IPS-NIHi11 (cell line): ENCODE measurements around the gene STK10.
A peak's percentile ranks its signal among the peaks of the same experiment; 100 is the strongest.

Experiments used
- DNase-seq: peaks from one replicate; pipeline ENCODE4 v3.0.0; 2012; ENCODE audit warnings: mixed read lengths, low spot score

STK10 gene

DNA sequence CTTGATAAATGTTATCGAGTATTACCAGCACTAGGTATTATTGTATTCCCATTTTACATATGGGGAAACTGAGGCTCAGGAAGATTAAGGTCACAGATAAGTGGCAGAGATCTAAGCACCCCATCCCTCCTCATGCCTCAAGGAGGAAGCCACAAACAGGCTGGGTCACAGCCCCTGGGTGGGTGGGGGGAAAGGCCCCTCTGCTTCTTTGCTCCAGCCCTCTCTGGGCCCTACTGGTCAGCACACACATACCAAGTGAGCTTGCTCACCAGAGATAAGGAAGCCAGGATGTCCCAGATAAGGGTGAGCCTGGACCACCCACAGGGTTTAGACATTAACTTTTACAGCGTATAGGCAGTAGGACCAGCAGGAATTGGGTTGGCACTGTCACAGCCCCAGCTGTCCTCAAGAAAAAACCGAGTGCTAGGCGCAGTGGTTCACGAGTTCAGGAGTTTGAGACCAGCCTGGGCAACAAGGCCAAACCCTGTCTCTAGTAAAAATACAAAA lies 45.3 kb downstream of the STK10 start:
- no peak for DNase-seq

DNA sequence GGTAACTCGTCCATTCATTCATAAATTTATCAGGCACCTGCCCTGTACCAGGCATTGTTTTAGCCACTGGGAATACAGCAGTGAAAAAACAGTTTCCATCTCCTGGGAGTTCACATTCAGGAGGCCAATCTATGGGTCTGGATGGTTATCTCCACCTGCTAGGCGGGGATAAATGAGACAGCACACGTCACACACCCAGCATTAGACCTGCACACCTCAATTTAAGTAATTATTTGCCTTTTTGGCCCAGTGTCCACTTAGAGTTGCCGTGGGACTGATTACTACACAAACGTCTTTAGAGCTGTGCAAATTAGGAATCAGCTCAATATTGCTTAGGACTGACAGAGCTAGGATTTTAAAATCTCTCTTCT lies 46.1 kb downstream of the STK10 start:
- DNase-seq, result no peak

DNA sequence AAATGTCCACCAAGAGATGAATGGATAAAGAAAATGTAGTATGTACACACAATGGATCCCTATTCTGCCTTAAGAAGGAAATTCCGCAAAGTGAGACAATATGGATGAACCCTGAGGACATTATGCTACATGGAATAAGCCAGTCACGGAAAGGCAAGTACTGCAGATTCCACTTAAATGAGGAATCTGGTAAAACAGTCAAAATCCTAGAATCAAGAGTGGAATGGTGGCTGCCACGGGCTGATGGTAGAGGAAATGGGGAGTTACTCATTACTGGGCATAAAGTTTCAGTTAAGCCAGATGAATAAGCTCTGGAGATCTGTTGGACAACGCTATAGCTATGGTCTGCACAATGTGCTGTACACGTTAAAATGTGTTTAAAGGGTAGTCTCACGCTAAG lies 47.2 kb downstream of the STK10 start:
- DNase-seq, result no peak

DNA sequence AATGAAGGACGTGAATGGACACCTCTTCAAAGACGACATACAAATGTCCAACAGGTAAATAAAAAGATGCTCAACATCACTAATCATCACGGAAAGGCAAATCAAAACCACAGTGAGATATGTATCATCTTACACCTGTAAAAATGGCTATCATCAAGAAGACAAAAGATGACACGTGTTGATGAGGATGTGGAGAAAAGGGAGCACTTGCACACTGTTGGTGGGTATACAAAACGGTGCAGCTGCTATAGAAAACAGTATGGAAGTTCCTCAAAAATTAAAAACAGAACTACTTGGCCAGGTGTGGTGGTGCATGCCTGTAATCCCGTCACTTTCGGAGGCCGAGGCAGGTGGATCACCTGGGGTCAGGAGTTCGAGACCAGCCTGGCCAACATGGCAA lies 47.9 kb downstream of the STK10 start:
- no peak for DNase-seq

GRCh38 chr5:172137046-172137445 lies 51.0 kb downstream of the STK10 start:
- DNase-seq, result no peak

- no peak for DNase-seq
Observed at GRCh38 chr5:172133359-172134029, 54.5 kb downstream of the STK10 start.

GRCh38 chr5:172131690-172132089 lies 56.3 kb downstream of the STK10 start:
- no peak for DNase-seq

DNA sequence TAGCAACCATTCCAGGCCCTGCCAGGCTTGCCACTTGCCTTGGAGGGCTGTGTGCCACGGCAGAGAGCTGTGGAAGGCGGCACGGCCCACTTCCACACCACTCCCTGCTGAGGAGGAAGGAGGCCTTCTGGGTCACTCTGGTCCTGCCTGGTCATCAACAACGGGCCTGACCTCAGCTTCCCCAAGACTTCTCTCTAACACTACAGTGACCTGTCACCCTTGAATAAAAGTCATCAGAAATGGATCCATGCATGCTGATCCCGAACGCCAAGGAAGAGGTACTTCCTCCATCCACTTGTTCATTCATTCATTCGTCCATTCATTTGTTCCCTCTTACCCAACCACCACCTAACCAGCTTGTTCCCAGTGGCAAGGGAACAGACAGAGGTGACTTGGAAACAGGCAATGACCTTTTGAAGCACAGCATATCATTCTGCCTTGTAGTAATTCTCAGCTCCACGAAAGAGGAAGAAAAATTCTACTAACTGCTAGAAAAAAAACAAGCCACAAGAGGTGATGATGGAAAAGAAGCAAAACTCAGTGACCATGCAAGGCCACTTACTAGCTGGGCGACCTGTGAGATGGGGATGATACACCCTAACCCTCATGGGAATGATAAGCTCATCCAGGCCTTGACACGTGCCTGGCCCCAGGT lies 58.6 kb downstream of the STK10 start:
- DNase-seq, result no peak

DNA sequence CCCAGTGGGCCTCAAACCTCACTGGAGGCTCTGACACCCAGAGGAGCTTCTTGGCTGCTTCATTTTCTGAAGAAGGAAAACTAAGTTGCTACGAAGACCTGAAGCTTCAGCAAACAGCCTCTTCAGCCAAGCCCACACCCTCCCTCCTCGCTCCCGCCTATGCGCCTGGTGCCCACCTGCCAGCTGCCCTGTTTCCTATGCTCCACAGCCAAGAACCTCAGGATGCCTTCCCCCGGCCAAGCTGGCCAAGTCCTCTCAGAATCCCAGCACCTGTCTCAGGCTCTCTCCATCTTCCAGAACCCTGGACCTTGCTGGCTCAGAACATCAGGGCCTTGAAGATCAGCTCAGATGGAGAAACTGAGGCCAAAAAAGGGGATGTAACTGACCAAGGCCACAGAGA lies 60.4 kb downstream of the STK10 start:
- no peak for DNase-seq

DNA sequence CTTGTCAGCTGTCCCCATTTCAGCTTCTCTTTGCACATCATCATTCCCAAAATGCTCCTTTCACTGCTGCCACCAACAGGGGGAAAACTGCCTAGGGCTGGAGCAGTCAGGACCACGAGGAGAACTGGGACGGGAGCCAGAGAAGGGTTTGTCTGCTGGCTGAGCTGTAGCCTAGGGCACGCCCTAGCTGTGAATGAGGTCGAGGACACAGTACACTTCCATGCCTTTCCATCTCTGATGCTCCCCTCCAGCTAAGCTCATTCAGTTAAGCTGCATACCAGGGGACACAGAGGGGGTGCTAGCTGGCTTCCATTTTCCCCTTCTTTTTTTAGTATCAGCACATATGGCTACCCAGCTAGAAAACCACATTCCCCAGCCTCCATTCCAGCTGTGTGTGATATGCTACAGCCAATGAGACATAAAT lies 64.7 kb downstream of the STK10 start:
- peak; percentile 61 for DNase-seq

GRCh38 chr5:172119921-172120688 lies 67.9 kb downstream of the STK10 start:
- no peak for DNase-seq

- no peak for DNase-seq
Observed at GRCh38 chr5:172118891-172119290, 69.1 kb downstream of the STK10 start.

- DNase-seq, result no peak
Observed at GRCh38 chr5:172117977-172118701, 69.9 kb downstream of the STK10 start.

- DNase-seq, result no peak
Observed at GRCh38 chr5:172115541-172115982, 72.5 kb downstream of the STK10 start.

GRCh38 chr5:172114875-172115422 lies 73.1 kb downstream of the STK10 start:
- no peak for DNase-seq

GRCh38 chr5:172113036-172113435 lies 75.0 kb downstream of the STK10 start:
- no peak for DNase-seq

GRCh38 chr5:172111852-172112225 lies 76.2 kb downstream of the STK10 start:
- DNase-seq, result no peak

DNA sequence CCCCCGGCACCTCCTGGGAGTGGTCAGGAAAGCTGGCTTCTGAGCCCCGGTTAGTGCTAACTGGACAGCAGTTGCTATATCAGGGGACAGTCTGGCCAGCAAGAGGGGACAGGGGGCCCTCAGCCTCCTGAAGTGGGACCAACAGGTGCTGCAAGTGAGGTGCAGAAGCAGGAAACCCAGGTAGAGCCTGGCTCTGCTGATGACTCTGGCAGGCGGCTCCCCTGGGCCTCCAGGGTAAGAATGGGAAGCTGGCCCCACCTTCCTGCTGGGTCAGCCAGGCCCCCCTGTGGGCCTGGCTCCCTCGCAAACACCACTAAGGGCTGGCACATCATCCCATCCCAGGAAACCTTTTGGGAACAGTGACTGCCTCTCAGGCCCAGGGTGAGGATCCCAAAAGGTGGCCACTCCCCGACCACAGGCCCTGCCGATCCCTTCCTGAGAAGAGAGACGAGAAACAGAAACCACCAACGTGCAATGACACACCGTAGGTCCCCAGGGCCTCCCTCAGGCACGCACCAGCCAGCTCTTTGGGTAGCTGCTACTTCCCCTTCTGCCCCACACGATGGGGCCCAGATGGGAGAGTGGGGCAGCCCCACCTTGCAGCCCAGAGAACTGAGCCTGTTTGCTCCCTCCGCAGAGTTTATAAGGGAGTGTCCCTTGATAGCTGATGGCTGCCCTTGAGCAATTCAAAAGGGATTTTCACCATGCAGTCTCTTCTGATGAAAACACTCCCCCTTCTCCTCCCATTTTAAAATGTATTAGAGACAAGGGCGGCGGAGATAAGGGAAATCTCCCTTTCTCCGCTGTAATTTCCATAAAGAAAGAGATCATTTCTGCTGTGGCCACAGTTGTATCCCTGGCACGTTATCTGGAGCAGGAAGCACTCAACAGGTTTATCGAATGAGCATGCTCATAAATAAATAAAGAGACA lies 76.8 kb downstream of the STK10 start:
- DNase-seq, result no peak

DNA sequence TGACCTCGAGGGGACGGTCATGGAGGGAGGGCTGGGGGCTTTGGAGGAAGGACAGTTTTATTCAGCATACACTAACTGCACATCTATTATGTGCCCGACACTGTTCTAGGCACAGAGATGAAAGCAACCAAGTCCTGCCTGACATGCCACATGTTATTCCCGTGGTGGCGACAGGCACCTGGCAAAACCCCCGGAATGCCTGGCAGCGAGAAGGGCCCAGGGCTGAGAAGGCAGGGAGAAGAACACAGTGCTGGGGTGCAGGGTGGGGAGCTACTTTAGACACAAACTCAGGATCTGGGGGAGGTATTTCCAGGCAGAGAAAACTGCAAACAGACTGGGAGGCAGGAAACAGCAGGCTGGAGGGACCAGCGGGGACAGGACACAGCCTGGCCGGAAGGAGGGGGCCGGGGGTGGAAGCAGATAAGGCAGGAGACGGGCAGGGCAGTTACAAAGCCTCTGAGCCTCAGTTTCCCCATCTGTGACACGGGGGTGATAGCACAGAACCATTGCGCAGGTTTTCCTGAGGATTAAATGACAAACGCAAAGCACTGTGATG lies 77.7 kb downstream of the STK10 start:
- DNase-seq, result no peak

GRCh38 chr5:172109749-172110148 lies 78.3 kb downstream of the STK10 start:
- no peak for DNase-seq

DNA sequence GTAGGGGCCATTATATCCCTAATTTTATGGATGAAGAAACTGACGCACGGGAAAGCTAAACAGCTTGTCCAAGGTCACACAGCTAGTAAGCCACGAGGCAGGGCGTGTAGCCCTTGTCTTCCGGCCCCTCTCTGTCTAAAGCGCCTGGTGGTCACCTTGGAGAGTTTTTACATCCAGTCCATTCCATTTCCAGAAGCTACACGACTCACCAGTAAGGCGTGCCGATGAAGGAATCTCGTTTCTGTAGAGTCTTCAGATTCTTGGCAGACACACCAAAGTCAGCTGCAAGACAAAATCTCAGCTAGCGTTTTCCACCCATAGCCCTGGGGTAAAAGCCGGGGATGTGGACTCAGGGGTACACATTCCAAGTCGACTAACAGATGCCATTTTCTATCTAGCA lies 80.5 kb downstream of the STK10 start:
- no peak for DNase-seq
